SKM-1 treated with dmso at 0.1 percent for 144 hours (cell line): ENCODE measurements around the gene SLC16A4.
A peak's percentile ranks its signal among the peaks of the same experiment; 100 is the strongest.
"Not testable (repeated sequence)": the region's sequence is repeated elsewhere in the genome, so short reads cannot be mapped to it uniquely, and the experiment has no call there.

Source experiments
- DNase-seq: peaks from one replicate; lab custom pipeline; 2025; ENCODE audit not compliant: unreplicated experiment; lab: John Stamatoyannopoulos, UW

Gene SLC16A4

GRCh38 chr1:110390692-110391245 is at the start of gene SLC16A4:
TSS of gene SLC16A4 (minus strand) at chr1:110391026. CDS start at chr1:110389323, 1,703 bp downstream.
- no peak for DNase-seq

DNA sequence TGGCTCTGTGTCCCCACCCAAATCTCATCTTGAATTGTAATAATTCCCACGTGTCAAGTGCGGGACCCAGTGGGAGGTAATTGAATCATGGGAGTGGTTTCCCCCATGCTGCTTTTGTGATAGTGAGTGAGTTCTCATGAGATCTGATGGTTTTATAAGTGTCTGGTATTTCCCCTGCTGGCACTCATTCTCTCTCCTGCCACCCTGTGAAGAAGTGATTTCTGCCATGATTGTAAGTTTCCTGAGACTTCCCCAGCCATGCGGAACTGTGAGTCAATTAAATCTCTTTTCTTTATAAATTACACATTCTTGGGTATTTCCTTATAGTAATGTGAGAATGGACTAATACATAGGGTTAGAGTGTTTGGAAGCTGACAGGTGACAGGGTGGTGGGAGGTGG is 49.0 kb upstream of the SLC16A4 start:
- DNase-seq, result not testable (repeated sequence)

DNA sequence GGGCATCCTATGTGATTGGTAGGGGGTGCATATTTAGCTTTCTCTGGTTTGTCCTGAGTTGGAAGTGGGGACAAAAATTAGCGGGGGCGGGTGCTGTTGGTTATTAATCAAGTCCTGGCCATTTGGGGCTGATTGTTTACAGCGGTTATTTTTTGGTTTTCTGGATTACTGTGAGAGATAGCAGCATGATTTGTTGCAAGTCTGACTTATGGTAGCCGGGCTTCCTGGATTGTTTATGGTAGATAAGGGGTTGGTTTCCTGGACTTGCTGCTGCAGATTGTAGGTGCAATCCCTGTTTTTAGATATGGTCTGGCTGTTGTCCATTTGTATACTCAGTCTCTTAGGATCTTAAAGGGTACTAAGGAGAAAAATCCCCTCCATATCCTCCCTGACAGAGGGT is 48.1 kb upstream of the SLC16A4 start:
- DNase-seq, result no peak

GRCh38 chr1:110437645-110438299 is 46.9 kb upstream of the SLC16A4 start:
- not testable (repeated sequence) for DNase-seq

DNA sequence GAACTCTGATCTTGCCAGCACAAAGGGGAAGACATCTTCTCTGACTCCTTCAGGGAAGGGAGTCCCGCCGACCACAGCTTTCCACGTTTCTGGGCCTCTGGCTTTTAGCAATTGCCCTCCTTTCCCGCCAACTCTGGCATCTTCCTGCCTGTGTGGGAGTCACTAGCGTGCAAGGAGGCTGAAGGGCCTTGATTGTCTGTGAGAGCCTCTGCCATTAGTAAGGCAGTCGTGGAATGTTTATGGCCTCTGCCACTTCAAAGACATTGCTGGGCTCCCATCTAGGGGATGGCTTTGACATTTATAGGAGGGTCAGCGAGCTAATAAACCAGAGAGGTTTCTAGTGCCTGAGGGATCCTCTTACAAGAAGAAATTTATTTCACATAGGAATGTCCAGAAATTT is 45.8 kb upstream of the SLC16A4 start:
- no peak for DNase-seq

GRCh38 chr1:110434946-110435345 is 44.1 kb upstream of the SLC16A4 start:
- no peak for DNase-seq

DNA sequence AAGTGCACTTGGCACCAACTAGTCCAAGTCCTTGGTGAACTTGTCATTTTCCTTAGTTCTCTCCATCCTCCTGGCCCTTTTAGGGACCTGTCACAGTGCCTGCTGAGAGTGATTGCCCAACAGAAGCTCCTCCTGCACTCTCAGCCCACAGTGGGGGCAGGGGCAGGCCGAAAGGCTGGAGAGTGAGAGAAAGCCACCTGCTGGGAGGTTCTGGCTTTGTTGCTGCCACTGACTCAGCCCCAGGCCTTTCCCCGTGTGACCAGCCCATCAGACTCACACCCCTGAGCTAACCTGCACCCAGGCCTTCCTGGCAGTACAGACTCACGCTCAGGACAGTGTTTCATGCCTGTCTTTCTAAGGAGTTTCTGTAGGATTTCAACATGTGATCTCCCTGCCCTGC is 43.0 kb upstream of the SLC16A4 start:
- DNase-seq, result peak; percentile 86

GRCh38 chr1:110433213-110433612 is 42.4 kb upstream of the SLC16A4 start:
- DNase-seq, result no peak

DNA sequence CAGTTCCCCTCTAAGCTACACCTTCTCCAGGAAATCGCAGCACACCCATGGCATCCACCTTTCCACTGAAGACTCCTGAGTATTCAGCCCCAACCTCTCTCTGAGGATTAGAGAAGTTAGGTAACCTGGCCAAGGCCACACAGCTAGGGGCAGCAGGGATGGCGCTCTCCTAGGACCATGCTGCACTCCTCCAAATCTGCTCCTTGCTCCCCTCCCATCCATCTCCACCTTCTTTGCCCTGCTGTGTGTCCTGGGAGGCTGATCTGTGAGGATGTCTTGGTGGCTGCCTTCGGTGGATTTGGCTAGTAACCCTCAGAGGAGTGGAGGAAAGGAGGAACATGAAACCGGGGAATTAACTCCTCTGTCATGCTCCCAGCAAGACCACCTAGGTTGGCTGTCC is 40.1 kb upstream of the SLC16A4 start:
- no peak for DNase-seq

DNA sequence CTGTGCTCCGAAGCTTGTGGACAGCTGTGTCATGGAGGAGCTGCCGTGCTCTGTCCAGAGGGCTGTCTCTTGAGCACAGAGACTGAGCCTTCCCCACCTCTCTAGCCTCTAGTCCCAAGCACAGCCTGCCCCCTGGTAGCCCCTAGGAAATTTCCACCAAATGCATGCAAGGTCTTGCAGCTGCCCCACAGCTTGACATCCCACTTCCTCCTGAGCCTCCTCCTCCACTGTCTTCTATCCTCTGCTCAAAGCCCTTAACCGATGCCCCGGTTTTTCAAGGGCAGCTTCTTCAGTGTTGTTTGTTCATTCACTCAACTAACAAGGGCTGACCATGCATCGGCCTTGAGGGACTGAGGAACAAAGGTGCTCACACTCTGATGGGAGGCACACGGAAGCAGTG is 39.5 kb upstream of the SLC16A4 start:
- DNase-seq, result peak; percentile 54

DNA sequence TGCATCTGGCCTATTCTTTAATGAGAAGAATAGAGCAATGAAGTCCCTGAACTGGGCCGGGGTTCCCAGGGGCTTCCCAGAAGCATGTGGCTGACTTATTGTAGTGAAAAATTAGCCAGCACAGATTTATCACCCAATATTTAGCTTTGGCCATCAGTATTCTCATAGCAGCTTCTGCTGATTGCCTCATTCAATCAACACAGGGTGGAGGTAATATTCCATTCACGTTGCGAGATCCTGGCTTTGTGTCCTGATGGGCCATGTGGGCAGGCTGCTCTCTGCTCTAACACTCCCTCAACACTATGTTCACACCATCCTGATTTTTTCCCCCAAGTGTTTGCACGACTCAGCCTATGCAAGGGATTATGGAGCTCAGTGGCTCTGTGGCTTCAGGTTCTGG is 38.1 kb upstream of the SLC16A4 start:
- DNase-seq, result no peak

DNA sequence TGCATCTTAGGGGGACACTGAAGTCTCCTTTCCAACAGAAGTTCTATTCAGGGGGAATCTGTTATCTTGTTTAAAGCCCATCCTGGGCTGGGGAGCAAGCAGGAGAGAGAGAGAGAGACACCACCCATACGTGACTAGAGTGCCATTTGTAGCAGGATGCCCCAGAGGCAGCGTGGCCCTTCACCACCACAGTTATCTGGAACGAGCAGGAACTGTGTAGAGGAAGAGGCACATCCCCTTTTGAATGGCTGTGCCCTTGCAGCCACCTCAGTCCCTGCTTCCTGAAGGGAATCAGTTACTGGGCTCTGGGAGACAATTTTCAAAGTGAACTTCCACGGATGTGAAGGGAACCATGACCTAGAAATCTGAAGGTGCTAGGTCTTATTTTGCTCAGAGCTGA is 36.0 kb upstream of the SLC16A4 start:
- DNase-seq, result peak; percentile 21

DNA sequence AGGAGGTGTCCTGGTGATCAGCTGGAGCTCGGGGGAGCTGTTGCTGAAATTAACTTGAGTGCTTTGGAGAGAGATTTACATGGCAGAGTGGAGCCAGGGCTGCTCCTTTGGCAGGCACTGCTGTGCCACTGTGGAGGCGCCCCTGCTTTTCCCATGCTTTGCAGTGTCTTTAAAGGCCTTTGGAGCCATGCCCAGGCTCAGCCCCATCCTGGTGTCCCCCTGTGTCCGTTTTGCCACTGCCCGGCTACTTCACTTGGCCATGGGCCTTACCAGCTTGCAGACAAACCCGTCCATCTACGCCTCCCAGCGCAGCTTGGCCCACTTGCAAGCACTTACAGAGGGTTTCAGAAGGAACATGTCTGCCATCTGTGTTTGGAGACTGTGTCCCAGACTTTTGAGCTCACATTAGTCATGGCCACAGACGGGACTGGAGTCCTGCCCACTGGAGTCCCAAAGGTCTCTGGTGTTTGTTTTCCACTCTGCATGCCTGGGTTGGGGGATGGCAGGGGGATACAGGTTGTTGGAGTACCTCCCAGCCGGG is 34.9 kb upstream of the SLC16A4 start:
- no peak for DNase-seq

- no peak for DNase-seq
Measured at GRCh38 chr1:110424699-110425611, 34.1 kb upstream of the SLC16A4 start.

- DNase-seq, result no peak
Measured at GRCh38 chr1:110420874-110421793, 30.3 kb upstream of the SLC16A4 start.

DNA sequence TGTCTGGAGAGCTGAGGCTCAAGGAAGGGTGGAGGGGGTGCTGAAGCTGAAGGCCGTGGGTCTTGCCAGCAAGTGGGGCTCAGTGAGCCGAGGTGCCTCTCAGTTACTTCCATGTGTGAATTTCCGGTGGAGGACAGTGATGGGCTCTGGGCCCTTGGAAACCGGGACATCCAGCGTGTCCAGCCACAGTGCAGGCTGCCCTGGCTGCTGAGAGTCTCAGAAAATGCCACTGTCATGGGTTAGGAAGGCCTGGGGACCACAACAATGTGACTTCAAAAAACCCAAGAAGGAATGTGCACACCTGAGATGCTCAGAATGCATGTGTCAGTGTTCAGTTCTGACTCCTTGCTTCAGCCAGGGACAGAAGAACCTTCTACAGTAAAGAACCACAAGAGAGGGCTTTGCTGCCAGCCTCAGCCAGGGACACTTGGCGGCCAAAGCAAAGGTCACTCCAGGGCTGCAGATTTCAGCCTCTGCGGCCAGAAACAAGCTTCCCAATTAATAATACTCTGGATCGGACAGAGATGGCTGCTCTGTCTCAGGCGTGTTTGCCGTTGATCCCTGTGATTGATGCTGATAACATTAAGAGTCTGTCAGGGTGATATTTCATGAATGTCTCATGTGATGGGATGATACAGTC is 29.3 kb upstream of the SLC16A4 start:
- DNase-seq, result no peak

DNA sequence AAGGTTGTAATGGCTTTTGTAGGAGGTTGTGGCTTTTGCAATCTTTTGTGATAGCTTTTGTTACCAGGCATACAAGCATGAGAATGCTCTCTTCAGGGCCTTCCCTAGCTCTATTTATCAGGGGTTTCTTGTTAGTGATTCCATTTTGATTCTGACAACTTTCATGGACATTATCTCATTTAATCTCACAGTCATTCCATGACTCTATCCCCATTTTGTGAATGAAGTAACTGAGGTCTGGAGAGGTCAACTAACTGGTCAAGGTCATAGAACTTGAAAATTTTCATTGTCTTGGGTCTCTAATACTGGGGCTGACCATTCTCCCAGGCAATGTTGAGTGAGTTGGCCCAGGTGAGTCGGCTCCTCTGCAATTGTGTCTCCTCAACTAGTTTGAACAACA is 27.9 kb upstream of the SLC16A4 start:
- DNase-seq, result no peak

GRCh38 chr1:110413045-110413444 is 22.2 kb upstream of the SLC16A4 start:
- DNase-seq, result not testable (repeated sequence)

- peak; percentile 49 for DNase-seq
Measured at GRCh38 chr1:110412576-110412975, 21.8 kb upstream of the SLC16A4 start.

DNA sequence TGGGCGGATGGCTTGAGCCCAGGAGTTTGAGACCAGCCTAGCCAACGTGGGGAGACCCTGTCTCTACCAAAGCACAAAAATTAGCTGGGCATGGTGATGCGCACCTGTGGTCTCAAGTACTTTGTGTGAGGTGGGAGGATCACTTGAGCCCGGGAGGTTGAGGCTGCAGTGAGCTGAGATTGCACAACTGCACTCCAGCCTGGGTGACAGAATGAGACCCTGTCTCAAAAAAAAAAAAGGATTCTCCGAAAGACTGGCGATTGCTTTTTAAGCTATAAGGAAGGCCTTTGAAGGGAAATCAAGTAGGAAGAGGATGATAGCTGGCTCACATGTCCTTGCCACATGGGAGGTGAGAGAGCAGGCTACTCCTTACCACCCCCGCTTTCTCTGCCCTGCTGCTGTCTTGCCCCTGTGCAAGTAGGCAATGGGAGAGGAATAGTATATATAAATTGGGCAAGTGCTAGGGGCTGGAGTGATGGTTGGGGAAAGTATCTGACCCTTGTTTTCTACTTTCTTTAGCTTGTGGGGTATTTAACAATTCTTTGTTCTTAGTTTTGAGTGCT is 20.4 kb upstream of the SLC16A4 start:
- DNase-seq, result no peak
